H9 (cell line): Measurements from ENCODE around the gene TEX261. TPM values are rescaled to one million over a fixed set of nuclear protein-coding genes. Genes with fewer than 3 reads are reported as not detected.

Experiments
- DNase-seq: peaks from one replicate; pipeline ENCODE4 v3.0.0-alpha.2; 2017
- H2AFZ ChIP-seq: one replicate; pipeline ENCODE4 v1.6.1; 2013; ENCODE audit warnings: mild to moderate bottlenecking, low read length, control low read depth, moderate library complexity
- H2AK5ac ChIP-seq: 2 replicates; pipeline ENCODE4 v1.6.1; 2013; ENCODE audit warnings: low read length, control low read depth, mixed read lengths; ENCODE audit not compliant: insufficient read length
- H2BK120ac ChIP-seq: one replicate; pipeline ENCODE4 v1.6.1; 2013; ENCODE audit warnings: low read depth, mild to moderate bottlenecking, low read length, control low read depth, inconsistent platforms; ENCODE audit not compliant: poor library complexity, severe bottlenecking
- H2BK12ac ChIP-seq: 2 replicates; pipeline ENCODE4 v1.6.1; 2013; ENCODE audit warnings: low read length, control low read depth, mixed read lengths, low read depth; ENCODE audit not compliant: insufficient read length
- H2BK15ac ChIP-seq: 2 replicates; pipeline ENCODE4 v1.6.1; 2013; ENCODE audit warnings: low read depth, low read length, control low read depth
- H2BK20ac ChIP-seq: one replicate; pipeline ENCODE4 v1.6.1; 2013; ENCODE audit warnings: low read depth, mild to moderate bottlenecking, low read length, control low read depth, inconsistent platforms; ENCODE audit not compliant: poor library complexity, severe bottlenecking
- H2BK5ac ChIP-seq: 2 replicates; pipeline ENCODE4 v1.6.1; 2013; ENCODE audit warnings: low read length, control low read depth, mixed read lengths; ENCODE audit not compliant: insufficient read length
- H3K14ac ChIP-seq: 2 replicates; pipeline ENCODE4 v1.6.1; 2013; ENCODE audit warnings: low read length, control low read depth; ENCODE audit not compliant: insufficient read depth
- H3K18ac ChIP-seq: 2 replicates; pipeline ENCODE4 v1.6.1; 2013; ENCODE audit warnings: low read depth, mild to moderate bottlenecking, mixed read lengths, low read length, control low read depth; ENCODE audit not compliant: insufficient read length
- H3K23ac ChIP-seq: 2 replicates; pipeline ENCODE4 v1.6.1; 2013; ENCODE audit warnings: low read length, control low read depth, mixed read lengths, low read depth; ENCODE audit not compliant: insufficient read length
- H3K23me2 ChIP-seq: 2 replicates; pipeline ENCODE4 v1.6.1; 2013; ENCODE audit warnings: low read depth, mild to moderate bottlenecking, mixed read lengths, low read length, control low read depth; ENCODE audit not compliant: insufficient read length, poor library complexity, severe bottlenecking
- H3K27ac ChIP-seq: 2 replicates; pipeline ENCODE4 v1.5.1; 2013; ENCODE audit warnings: low read length, control low read depth, mixed read lengths, low read depth; ENCODE audit not compliant: insufficient read length
- H3K27me3 ChIP-seq: 2 replicates; pipeline ENCODE4 v1.6.1; 2013; ENCODE audit warnings: low read length, control low read depth, inconsistent platforms; ENCODE audit not compliant: insufficient read depth
- H3K4ac ChIP-seq: 2 replicates; pipeline ENCODE4 v1.6.1; 2013; ENCODE audit warnings: low read depth, mild to moderate bottlenecking, control low read depth, inconsistent platforms, low read length, moderate library complexity
- H3K4me1 ChIP-seq: 2 replicates; pipeline ENCODE4 v1.6.1; 2013; ENCODE audit warnings: low read length, control low read depth, inconsistent platforms; ENCODE audit not compliant: insufficient read depth
- H3K4me2 ChIP-seq: 2 replicates; pipeline ENCODE4 v1.6.1; 2013; ENCODE audit warnings: low read length, control low read depth, mixed read lengths; ENCODE audit not compliant: insufficient read length, insufficient read depth
- H3K56ac ChIP-seq: 2 replicates; pipeline ENCODE4 v1.6.1; 2013; ENCODE audit warnings: low read depth, mild to moderate bottlenecking, mixed read lengths, low read length, control low read depth; ENCODE audit not compliant: insufficient read length
- H3K79me1 ChIP-seq: 2 replicates; pipeline ENCODE4 v1.6.1; 2013; ENCODE audit warnings: low read depth, mild to moderate bottlenecking, moderate library complexity, low read length, control low read depth, inconsistent platforms; ENCODE audit not compliant: insufficient read depth, poor library complexity, severe bottlenecking
- H3K79me2 ChIP-seq: 2 replicates; pipeline ENCODE4 v1.6.1; 2013; ENCODE audit warnings: low read length, control low read depth, inconsistent platforms; ENCODE audit not compliant: insufficient read depth
- H3K9ac ChIP-seq: 2 replicates; pipeline ENCODE4 v1.6.1; 2013; ENCODE audit warnings: low read length, control low read depth, mixed read lengths; ENCODE audit not compliant: insufficient read length; ENCODE audit errors: extremely low read depth
- H3K9me3 ChIP-seq: one replicate; pipeline ENCODE4 v1.6.1; 2013; ENCODE audit warnings: low read depth, low read length, inconsistent platforms; ENCODE audit not compliant: control insufficient read depth
- H3T11ph ChIP-seq: one replicate; pipeline ENCODE4 v1.6.1; 2013; ENCODE audit warnings: mild to moderate bottlenecking, low read length, control low read depth, inconsistent platforms
- H4K20me1 ChIP-seq: one replicate; pipeline ENCODE4 v1.6.1; 2013; ENCODE audit not compliant: control insufficient read depth, insufficient read length, insufficient read depth
- H4K5ac ChIP-seq: 2 replicates; pipeline ENCODE4 v1.6.1; 2013; ENCODE audit warnings: low read depth, mild to moderate bottlenecking, mixed read lengths, low read length, control low read depth; ENCODE audit not compliant: insufficient read length
- H4K8ac ChIP-seq: replicated peaks from 2 replicates; pipeline ENCODE4 v1.6.1; 2013; ENCODE audit warnings: low read length, control low read depth, mixed read lengths, low read depth; ENCODE audit not compliant: insufficient read length
- H4K91ac ChIP-seq: 2 replicates; pipeline ENCODE4 v1.6.1; 2013; ENCODE audit warnings: low read depth, mild to moderate bottlenecking, moderate library complexity, mixed read lengths, low read length, control low read depth; ENCODE audit not compliant: insufficient read length
- H3K27ac Mint-ChIP-seq, 3 experiments: 2 replicates in 2 of 3; 3 replicates in 1 of 3; pipeline ENCODE4 v1.8.0; 2020 to 2021; ENCODE audit warnings: mixed read lengths in 3 of 3, mild to moderate bottlenecking in 1 of 3, moderate library complexity in 1 of 3
- H3K27me3 Mint-ChIP-seq: 2 replicates; pipeline ENCODE4 v1.8.0; 2021; ENCODE audit warnings: low read depth, mild to moderate bottlenecking, moderate library complexity, mixed read lengths
- H3K36me3 Mint-ChIP-seq, 3 experiments: 2 replicates in 2 of 3; 3 replicates in 1 of 3; pipeline ENCODE4 v1.8.0; 2020 to 2021; ENCODE audit warnings: low read depth in 3 of 3, mixed read lengths in 3 of 3; ENCODE audit not compliant: insufficient read depth in 1 of 3
- H3K4me1 Mint-ChIP-seq, 2 experiments: 2 replicates each; pipeline ENCODE4 v1.8.0; 2020; ENCODE audit warnings: mixed read lengths in 2 of 2
- H3K4me3 Mint-ChIP-seq, 2 experiments: 2 replicates in 1 of 2; 3 replicates in 1 of 2; pipeline ENCODE4 v1.8.0; 2020 to 2021; ENCODE audit warnings: mild to moderate bottlenecking in 2 of 2, mixed read lengths in 2 of 2, moderate library complexity in 1 of 2
- H3K9me3 Mint-ChIP-seq, 2 experiments: 2 replicates in 1 of 2; 3 replicates in 1 of 2; pipeline ENCODE4 v1.8.0; 2020; ENCODE audit warnings: mild to moderate bottlenecking in 2 of 2, mixed read lengths in 2 of 2, moderate library complexity in 1 of 2
- WGBS: extraction: QIAGEN DNeasy Blood & Tissue Kit; methylation state at CpG from one replicate; pipeline ENCODE4 v1.1.7; 2013; ENCODE audit warnings: missing lambda C conversion rate, low lambda C conversion rate, mixed read lengths; ENCODE audit not compliant: insufficient read length; ENCODE audit errors: extremely low coverage; 5-methylcytosine and 5-hydroxymethylcytosine counted together
- total RNA-seq: library from RNA; stranded (reverse); gene quantifications from 2 replicates; pipeline ENCODE4 v1.2.1, GENCODE V29; 2021
- TF ChIP-seq, protein P1 (sequence below): fragments of 200-600 bp; sonication (generic); conservative IDR thresholded peaks from 3 replicates; pipeline ENCODE4 v1.8.0; 2021; ENCODE audit warnings: antibody characterized with exemption, mild to moderate bottlenecking

Gene TEX261
- total RNA-seq, 1 experiment from 2014 or later: 19.2 TPM

DNA sequence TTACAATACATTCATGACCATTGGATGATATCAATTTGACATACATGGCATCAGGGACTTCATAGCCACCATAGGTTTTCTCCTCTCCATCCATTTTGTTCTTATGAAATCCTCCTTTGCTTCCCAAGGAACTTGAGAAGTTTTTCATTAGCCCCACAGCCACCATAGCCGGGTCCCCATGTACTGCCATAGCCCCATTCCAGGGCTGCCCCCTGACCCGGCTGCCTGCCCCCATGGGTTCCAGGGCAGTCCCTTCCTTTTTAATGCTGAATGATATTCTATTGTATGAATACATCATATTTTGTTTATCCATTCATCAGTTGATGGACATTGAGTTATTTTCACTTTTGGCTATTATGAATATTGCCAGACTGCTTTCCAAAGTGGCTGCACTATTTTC, 38.5 kb downstream of the TEX261 start:
- no peak overlapping the region for H3K4me2 ChIP-seq
- H3K4ac ChIP-seq: no peak overlapping the region
- Mint-ChIP-seq H3K4me1 (no peaks in the 10 kb centered on the region), H3K27ac (no peak overlapping the region), H3K4me3 (no peak overlapping the region), H3K9me3 (no peaks in the 10 kb centered on the region), H3K27me3 (peaks cover 76% of the 10 kb centered on the region), H3K36me3 (no peaks in the 10 kb centered on the region)
- H2BK12ac ChIP-seq: no peak overlapping the region
- no peaks in the 10 kb centered on the region for H3K79me1 ChIP-seq
- H4K20me1 ChIP-seq: peaks cover 3% of the 10 kb centered on the region
- H2AK5ac ChIP-seq: no peak overlapping the region
- no peak overlapping the region for H3K27ac ChIP-seq
- H3K9ac ChIP-seq: no peak overlapping the region
- no peaks in the 10 kb centered on the region for H3K23me2 ChIP-seq
- H3T11ph ChIP-seq: no peak overlapping the region
- H2BK20ac ChIP-seq: no peak overlapping the region
- H2BK120ac ChIP-seq: no peak overlapping the region
- H4K91ac ChIP-seq: no peak overlapping the region
- no peak overlapping the region for H3K23ac ChIP-seq
- H3K27me3 ChIP-seq: no peaks in the 10 kb centered on the region; the same call in 1 of the 2 replicates
- TF ChIP-seq, protein P1, sequence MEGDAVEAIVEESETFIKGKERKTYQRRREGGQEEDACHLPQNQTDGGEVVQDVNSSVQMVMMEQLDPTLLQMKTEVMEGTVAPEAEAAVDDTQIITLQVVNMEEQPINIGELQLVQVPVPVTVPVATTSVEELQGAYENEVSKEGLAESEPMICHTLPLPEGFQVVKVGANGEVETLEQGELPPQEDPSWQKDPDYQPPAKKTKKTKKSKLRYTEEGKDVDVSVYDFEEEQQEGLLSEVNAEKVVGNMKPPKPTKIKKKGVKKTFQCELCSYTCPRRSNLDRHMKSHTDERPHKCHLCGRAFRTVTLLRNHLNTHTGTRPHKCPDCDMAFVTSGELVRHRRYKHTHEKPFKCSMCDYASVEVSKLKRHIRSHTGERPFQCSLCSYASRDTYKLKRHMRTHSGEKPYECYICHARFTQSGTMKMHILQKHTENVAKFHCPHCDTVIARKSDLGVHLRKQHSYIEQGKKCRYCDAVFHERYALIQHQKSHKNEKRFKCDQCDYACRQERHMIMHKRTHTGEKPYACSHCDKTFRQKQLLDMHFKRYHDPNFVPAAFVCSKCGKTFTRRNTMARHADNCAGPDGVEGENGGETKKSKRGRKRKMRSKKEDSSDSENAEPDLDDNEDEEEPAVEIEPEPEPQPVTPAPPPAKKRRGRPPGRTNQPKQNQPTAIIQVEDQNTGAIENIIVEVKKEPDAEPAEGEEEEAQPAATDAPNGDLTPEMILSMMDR: no peak
- no peaks in the 10 kb centered on the region for H3K79me2 ChIP-seq
- no peak overlapping the region for H3K18ac ChIP-seq
- no peak overlapping the region for H3K14ac ChIP-seq
- H3K4me1 ChIP-seq: no peaks in the 10 kb centered on the region
- no peak overlapping the region for H2BK5ac ChIP-seq
- H2AFZ ChIP-seq: no peak overlapping the region
- no CpG with 5 or more reads among the region's 2 CpGs for WGBS
- no peak for DNase-seq
- no peak overlapping the region for H3K56ac ChIP-seq
- H4K8ac ChIP-seq: no peak overlapping the region
- H3K9me3 ChIP-seq: no peaks in the 10 kb centered on the region
- no peak overlapping the region for H2BK15ac ChIP-seq
- no peak overlapping the region for H4K5ac ChIP-seq
